CD4-positive, alpha-beta T cell treated with Interleukin-4 for 1 hour (primary cell): ENCODE data around the gene ATG4C.
"Not testable (repeated sequence)": the region's sequence is repeated elsewhere in the genome, so short reads cannot be mapped to it uniquely, and the experiment has no call there.

ENCODE experiments used
- DNase-seq, 2 donors: peaks; one replicate each; pipeline ENCODE4 v3.0.0-alpha.2; 2020 to 2022

The ATG4C gene

GRCh38 chr1:62783736-62784508 is at the start of gene ATG4C:
Gene ATG4C, plus strand, starts transcription at chr1:62784132. Its CDS starts 19,655 bp downstream, at chr1:62803787.
- peak; percentile 95 for DNase-seq

DNA sequence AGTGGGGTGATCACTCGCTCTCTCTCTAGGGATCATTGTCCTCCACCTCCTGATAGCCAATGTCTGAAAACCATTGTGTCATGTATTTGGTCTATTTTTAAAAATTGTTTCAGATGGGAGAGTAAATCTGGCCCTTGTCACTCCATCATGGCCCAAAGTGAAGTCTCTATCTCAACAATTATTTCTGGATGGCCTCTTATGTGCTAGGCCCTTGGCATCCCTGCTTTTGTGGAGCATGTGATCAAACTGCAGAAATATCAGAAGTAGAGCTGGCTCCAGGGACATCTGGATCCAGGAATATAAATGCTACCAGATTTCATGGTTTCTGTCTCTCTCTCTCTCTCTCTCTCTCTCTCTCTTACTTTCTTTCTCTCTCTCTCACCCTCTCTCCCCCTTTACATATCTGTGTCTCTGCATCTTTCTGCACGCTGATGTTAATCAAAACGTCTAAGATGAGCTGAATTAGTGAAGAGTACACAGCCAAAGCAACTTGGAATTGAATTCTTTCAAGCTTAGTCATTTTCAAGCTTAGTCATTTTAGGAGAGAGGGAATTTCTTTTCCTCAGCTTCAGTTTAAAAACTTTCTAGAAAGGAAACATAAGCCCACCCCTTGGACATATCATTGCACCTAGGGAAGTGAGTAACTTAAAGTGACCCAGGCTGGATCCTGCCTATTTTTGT is 48.3 kb upstream of the ATG4C start:
- DNase-seq: no peak

- DNase-seq: not testable (repeated sequence)
Measured at GRCh38 chr1:62740701-62741100, 43.2 kb upstream of the ATG4C start.

GRCh38 chr1:62744611-62745577 is 39.0 kb upstream of the ATG4C start:
- DNase-seq: no peak

GRCh38 chr1:62746086-62746808 is 37.7 kb upstream of the ATG4C start:
- peak in 1 of 2 donors; percentile 43 for DNase-seq

GRCh38 chr1:62746809-62747138 is 37.2 kb upstream of the ATG4C start:
- DNase-seq: no peak

DNA sequence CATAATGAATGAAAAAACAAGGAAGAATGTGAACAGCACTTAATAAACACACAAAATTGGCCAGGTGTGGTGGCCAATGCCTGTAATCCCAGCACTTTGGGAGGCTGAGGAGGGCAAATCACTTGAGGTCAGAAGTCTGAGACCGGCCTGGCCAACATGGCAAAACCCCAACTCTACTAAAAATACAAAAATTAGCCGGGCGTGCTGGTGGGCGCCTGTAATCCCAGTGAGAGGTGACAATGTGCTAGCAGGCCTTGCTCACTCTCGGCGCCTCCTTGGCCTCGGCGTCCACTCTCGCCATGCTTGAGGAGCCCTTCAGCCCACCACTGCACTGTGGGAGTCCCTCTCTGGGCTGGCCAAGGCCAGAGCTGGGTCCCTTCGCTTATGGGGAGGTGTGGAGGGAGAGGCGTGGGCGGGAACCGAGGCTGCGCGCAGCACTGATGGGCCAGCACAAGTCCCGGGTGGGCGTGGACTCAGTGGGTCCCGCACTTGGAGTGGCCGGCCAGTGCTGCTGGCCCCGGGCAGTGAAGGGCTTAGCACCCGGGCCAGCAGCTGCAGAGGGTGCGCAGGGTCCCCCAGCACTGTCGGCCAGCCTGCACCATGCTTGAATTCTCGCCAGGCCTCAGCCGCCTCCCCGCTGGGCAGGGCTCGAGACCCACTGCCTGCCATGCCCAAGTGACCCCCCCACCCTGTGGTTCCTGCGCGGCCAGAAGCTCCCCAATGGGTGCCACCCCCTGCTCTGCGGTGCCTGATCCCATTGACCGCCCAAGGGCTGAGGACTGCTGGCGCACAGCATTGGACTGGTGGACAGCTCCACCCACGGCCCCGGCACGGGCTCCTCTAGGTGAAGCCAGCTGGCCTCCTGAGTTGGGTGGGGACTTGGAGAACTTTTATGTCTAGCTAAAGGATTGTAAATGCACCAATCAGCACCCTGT is 30.6 kb upstream of the ATG4C start:
- DNase-seq: no peak

- not testable (repeated sequence) for DNase-seq
Measured at GRCh38 chr1:62754938-62755337, 29.0 kb upstream of the ATG4C start.

DNA sequence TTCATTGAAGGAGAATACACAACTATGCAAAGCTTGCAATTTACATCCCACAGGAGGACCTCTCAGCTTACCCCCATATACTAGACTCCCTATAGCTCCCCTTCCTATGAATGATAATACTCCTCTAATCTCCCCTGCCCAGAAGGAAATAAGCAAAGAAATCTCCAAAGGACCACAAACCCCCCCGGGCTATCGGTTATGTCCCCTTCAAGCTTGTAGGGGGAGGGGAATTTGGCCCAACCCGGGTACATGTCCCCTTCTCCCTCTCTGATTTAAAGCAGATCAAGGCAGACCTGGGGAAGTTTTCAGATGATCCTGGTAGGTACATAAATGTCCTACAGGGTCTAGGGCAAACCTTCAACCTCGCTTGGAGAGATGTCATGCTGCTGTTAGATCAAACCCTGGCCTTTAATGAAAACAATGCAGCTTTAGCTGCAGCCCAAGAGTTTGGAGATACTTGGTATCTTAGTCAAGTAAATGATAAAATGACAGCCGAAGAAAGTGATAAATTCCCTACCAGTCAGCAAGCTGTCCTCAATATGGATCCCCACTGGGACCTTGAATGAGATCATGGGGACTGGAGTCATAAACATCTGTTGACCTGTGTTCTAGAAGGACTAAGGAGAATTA is 27.6 kb upstream of the ATG4C start:
- DNase-seq: not testable (repeated sequence)

GRCh38 chr1:62759232-62759875 is 24.6 kb upstream of the ATG4C start:
- peak in 1 of 2 donors; percentile 13 for DNase-seq

DNA sequence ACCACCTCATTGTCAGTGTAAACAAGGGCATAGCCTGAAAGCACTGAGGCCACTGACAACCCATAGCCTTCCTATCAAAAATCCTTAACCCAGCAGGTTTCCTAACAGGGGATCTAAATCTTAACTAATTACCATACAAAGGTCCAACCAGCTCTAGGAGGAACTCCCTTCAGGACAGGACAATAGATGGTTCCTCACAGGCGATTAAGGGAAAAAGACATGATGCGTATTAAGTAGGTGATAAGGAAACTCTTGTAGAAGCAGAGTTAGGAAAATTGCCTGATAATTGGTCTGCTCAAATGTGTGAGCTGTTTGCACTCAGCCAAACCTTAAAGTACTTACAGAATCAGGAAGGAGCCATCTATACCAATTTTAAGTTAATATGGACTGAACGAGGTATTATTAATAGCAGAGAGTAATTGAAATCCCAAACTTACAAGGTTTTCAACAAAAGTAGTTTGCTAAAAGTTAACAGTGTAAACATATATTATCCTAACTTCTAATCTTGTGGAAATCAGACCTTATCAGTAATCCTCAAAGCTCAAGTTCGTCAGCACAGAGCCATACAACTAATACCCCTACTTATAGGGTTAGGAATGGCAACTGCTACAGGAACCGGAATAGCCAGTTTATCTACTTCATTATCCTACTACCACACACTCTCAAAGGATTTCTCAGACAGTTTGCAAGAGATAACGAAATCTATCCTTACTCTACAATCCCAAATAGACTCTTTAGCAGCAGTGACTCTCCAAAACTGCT is 23.7 kb upstream of the ATG4C start:
- DNase-seq: not testable (repeated sequence)

DNA sequence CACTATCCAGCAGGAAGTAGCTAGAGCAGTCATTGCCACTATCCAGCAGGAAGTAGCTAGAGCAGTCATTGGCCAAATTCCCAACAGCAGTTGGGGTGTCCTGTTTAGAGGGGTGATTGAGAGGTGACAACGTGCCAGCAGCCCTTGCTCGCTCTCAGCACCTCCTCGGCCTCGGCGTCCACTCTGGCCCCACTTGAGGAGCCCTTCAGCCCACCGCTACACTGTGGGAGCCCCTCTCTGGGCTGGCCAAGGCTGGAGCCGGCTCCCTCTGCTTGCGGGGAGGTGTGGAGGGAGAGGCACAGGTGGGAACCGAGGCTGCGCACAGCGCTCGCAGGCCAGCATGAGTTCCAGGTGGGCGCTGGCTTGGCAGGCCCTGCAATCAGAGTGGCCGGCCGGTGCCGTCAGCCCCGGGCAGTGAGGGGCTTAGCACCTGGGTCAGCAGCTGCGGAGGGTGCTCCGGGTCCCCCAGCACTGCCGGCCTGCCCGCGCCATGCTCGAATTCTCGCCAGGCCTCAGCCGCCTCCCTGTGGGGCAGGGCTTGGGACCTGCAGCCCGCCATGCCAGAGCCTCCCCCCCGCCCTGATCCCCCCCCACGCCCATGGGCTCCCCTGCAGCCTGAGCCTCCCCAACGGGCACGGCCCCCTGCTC is 22.6 kb upstream of the ATG4C start:
- not testable (repeated sequence) for DNase-seq

GRCh38 chr1:62762027-62762426 is 21.9 kb upstream of the ATG4C start:
- not testable (repeated sequence) for DNase-seq

- DNase-seq: no peak
Measured at GRCh38 chr1:62765981-62766380, 18.0 kb upstream of the ATG4C start.

DNA sequence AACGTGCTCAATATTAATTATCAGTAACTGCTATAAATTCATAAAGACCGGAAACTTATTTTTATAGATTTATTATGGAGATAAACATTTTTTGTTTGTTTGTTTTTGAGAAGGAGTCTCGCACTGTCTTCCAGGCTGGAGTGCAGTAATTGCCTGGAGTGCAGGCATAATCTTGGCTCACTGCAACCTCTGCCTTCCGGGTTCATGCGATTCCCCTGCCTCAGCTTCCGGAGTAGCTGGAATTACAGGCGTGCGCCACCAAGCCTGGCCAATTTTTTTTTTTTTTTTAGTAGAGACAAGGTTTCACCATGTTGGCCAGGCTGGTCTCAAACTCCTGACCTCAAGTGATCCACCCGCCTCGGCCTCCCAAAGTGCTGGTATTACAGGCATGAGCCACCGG is 15.4 kb upstream of the ATG4C start:
- DNase-seq: not testable (repeated sequence)

- no peak for DNase-seq
Measured at GRCh38 chr1:62772607-62773295, 11.2 kb upstream of the ATG4C start.

DNA sequence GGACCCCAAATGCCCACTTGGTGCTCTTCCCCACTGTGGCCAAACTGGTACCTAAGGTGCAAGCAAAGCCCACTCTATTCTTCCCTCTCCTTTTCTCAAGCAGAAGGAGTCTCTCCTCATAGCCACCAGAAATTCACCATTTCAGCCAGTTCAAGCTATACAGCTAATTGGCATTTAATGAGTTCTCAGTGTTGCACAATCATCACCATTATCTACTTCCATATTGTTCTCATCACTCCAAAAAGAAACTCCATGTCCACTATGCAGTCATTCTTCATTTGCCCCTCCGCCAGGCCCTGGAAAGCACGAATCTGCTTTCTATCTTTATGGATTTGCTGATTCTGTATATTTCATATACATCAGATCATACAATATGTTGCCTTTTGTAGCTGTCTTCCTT is 9.9 kb upstream of the ATG4C start:
- DNase-seq: no peak

GRCh38 chr1:62774971-62775595 is 8.8 kb upstream of the ATG4C start:
- no peak for DNase-seq
